Cardiac fibroblast (primary cell): ENCODE measurements around the gene MRRF.

ENCODE experiments used
- DNase-seq, 2 donors: peaks; one replicate each; pipeline versions ENCODE4 v3.0.0 to v3.0.0-alpha.2; 2010; ENCODE audit warnings: low read depth in 2 of 2
- H3K4me3 ChIP-seq, 2 donors: replicated peaks in 1 of 2; 1 replicate in 1 of 2; 2 replicates in 1 of 2; pipeline ENCODE4 v1.5.1; 2011; ENCODE audit warnings: low read depth in 2 of 2, low read length in 2 of 2, mild to moderate bottlenecking in 2 of 2, moderate library complexity in 1 of 2
- TF ChIP-seq, protein P1 (sequence below): IDR thresholded peaks from one replicate; pipeline ENCODE4 v1.5.1; 2011; ENCODE audit warnings: low read depth, mild to moderate bottlenecking, low read length, inconsistent platforms

The MRRF gene

DNA sequence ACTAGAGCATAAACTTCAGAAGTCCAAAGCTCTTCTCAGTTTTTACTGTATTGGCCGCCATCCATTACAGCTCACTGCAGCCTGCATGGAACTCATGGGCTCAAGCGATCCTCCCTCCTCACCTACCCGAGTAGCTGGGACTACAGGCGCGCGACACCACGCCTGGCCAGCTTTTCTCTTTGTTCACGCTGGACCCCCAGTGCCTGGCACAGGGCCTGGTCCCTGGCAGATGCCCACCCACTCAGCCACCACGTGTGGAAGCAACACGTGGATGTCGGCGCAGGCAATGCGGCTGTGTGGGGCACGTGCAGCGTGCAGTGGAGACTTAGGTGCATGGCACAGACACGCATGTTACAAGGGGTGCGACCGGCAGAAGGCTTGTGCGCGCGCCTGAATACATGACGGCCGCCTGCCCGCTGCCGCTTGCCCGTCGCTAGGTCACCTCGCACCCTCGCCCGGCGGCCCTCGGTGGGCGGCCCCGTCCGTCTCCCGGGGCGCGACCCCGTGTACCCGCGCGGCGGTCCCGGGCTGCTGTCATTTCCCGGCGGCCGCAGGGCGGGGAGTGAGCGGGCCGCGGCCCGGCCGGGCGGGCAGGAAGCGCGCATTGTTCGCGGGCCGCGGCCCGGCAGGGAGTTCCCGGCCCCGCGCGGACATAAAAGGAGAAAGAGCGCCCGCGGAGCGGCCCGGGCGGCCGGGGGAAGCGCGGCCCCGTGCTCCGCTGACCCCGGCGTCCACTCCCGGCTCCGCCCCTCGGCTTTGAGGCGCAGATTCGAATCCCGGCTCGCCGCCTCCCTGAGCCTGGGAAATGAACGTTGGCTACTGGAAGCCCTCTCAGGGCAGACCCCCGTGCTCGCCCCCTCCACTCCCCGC is 82.0 kb downstream of the MRRF start:
- peak in 1 of 2 donors; percentile 32 for DNase-seq
- peak overlapping the region; percentile 46 to 50 for H3K4me3 ChIP-seq
- TF ChIP-seq, protein P1, sequence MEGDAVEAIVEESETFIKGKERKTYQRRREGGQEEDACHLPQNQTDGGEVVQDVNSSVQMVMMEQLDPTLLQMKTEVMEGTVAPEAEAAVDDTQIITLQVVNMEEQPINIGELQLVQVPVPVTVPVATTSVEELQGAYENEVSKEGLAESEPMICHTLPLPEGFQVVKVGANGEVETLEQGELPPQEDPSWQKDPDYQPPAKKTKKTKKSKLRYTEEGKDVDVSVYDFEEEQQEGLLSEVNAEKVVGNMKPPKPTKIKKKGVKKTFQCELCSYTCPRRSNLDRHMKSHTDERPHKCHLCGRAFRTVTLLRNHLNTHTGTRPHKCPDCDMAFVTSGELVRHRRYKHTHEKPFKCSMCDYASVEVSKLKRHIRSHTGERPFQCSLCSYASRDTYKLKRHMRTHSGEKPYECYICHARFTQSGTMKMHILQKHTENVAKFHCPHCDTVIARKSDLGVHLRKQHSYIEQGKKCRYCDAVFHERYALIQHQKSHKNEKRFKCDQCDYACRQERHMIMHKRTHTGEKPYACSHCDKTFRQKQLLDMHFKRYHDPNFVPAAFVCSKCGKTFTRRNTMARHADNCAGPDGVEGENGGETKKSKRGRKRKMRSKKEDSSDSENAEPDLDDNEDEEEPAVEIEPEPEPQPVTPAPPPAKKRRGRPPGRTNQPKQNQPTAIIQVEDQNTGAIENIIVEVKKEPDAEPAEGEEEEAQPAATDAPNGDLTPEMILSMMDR, result no peak

DNA sequence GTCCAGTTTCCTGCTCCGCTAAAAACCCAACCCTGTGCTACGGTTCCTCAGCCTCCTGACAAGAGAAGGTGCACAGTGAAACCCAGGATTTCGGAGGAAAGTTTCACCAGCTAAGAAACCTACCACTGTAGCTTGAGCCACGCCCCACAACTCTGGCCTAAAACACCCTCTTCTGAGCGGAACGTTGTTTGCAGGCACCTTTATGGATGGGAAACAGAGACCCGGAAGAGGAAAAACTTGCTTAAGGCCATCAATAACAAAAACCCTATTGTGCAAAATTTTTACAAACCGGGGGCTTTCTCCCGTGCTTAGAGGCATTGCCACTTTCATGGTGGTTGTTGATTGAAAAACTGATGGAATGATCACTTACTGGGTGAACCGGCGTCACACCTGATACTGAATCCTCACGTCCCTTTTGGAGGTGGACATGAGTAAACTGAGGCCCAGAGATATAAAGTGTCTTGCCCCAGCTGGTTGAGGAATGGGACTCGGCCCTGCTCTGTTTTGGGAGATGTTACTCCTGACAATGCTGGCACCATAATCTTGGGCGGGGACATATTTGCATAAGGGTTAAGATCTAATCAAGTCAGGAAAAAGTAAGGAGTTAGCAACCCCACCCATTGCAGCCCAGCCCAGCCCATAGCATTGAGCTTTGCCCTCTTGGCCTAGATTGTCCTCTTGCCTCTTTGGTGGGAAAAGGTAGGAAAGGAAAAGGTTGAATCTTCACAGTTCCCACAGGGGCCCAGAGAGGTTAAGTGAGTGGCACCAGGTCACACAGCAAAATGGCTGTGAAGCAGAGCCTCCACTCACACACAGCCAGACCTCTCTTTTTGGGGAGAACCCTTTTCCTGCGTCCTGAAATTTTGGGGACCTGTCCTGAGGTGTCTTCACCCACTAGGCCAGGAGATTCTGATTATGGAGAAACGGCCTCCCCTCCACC is 82.9 kb downstream of the MRRF start:
- H3K4me3 ChIP-seq, result peak overlapping the region; percentile 46 to 50
- TF ChIP-seq, protein P1, result peak; percentile 5
- DNase-seq, result peak; percentile 47 to 48

DNA sequence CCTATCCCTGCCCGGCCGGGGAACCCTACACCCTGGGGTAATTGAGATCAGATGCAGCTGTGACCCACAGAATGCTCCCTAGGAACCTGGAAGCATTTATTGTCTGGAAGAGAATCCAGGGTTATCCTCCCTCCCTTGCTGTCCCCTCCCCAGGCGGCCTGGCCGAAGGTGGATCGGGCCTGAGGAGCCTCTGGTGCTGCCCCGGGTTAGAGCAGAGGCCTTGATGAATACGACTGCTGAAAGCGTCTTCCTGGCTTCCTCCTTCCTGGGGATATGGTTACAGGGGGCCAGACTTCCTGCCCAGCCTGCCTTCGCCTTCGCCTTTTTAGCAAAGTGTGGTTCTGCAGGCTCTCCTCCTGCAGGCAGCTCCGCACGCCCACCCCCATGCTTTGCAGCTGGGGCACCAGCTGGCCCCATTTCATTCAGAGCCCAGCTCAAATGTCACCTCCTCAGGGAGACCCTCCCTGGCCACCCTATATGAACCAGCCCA is 83.7 kb downstream of the MRRF start:
- no peak for DNase-seq
- TF ChIP-seq, protein P1, result no peak
- no peak overlapping the region for H3K4me3 ChIP-seq

DNA sequence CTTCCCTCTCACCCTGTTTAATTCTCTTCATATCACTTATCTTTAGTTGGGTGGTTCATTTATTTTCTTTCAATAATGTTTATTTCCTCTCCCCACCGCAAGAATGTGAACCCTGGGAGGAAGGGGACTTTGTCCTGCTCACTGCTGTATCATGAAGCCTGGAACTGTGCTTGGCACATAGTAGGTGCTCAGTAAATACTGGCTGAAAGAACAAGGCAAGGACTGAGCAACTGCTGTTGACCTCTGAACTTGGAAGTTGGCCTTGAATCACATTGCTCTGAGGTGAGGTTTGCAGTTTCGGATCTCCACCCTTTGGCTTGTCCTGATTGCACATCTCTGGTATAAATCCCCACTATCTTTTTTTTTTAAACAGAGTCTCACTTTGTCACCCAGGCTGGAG is 84.1 kb downstream of the MRRF start:
- TF ChIP-seq, protein P1, result no peak
- H3K4me3 ChIP-seq, result no peak overlapping the region
- no peak for DNase-seq

DNA sequence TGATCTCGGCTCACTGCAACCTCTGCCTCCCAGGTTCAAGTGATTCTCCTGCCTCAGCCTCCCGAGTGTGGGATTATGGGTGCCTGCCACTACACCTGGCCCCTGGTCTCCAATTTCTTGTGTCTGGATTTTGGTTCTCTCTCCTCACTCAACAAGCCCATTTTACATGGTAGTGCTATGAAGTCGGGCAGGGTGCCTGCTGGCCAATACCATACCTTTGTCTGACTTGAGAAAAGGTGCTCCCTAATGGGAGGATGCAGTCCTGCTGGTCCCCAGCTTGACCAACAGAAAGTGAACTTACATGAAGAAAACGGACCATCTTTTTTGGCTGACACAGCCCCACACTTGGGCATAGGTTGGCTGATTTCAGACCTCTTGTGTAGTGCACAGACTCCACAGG is 84.5 kb downstream of the MRRF start:
- DNase-seq, result no peak
- TF ChIP-seq, protein P1, result no peak
- H3K4me3 ChIP-seq, result no peak overlapping the region

DNA sequence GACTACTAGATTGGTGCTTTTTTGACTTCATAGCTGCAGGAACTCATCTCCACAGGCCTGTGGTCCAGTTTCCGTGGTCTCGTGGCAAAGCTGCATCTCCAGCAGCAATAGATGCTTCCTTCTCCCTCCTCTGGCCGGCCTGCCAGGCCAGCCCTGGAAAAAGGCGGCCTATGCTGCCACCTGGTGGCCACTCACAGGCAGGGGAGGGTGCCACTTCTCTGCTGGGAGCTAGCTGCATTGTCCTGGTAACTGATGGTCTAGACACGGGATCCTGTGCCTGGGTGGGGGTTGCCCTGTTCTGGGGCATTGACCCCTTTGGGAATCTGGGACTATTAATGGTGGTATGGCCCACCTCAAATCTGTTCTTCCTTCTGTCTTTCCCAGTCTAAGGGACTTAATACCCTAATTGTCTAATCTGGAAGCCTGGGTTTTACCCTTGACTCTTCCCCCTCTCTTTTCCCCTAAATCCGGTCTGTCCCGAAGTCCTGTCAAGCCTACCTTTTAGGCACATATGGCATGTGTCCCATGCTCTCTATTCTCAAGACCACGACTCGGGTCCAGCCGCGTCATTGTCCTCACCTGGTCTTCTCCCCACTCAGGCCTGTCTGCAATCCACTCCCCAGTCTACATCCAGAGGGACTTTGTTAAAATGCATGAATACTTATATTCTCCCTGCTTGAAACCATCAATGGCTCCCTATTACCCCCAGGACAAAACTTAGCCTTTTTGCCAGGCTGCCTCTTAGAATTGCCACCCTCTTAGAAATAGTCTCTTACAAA is 86.1 kb downstream of the MRRF start:
- TF ChIP-seq, protein P1, result peak; percentile 95
- H3K4me3 ChIP-seq, result no peak overlapping the region
- DNase-seq, result peak; percentile 75 to 81
